ENCODE data around the gene TDRD12.

GRCh38 chr19:32671883-32672593, 47.5 kb upstream of the TDRD12 start:
- TF ChIP-seq, protein P1, sequence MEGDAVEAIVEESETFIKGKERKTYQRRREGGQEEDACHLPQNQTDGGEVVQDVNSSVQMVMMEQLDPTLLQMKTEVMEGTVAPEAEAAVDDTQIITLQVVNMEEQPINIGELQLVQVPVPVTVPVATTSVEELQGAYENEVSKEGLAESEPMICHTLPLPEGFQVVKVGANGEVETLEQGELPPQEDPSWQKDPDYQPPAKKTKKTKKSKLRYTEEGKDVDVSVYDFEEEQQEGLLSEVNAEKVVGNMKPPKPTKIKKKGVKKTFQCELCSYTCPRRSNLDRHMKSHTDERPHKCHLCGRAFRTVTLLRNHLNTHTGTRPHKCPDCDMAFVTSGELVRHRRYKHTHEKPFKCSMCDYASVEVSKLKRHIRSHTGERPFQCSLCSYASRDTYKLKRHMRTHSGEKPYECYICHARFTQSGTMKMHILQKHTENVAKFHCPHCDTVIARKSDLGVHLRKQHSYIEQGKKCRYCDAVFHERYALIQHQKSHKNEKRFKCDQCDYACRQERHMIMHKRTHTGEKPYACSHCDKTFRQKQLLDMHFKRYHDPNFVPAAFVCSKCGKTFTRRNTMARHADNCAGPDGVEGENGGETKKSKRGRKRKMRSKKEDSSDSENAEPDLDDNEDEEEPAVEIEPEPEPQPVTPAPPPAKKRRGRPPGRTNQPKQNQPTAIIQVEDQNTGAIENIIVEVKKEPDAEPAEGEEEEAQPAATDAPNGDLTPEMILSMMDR (IDR thresholded peaks at IDR 0.05) = no peak
- no peak for TF ChIP-seq POLR2A (IDR thresholded peaks at IDR 0.05)
- TF ChIP-seq EP300 (IDR thresholded peaks at IDR 0.05) = no peak
- no peak for TF ChIP-seq POLR2AphosphoS5 (IDR thresholded peaks at IDR 0.05)
